T-cell (primary cell): ENCODE measurements around the gene PLAAT5. TPM values are rescaled to one million over a fixed set of nuclear protein-coding genes. Genes with fewer than 3 reads are reported as not detected.
A peak's percentile ranks its signal among the peaks of the same experiment; 100 is the strongest.

Experiments
- ATAC-seq, 4 experiments: fragments of 200-7000 bp in 3 of 4; fragments of 150-1000 bp in 1 of 4; cut with Tn5 transposase; replicated peaks in 1 of 4; 1 replicate in 3 of 4; 2 replicates in 1 of 4; pipeline ENCODE4 v1.10.0; 2021; ENCODE audit warnings: moderate library complexity in 3 of 4, mild to moderate bottlenecking in 2 of 4, moderate number of reproducible peaks in 1 of 4
- CTCF ChIA-PET, 2 donors: fragments of 300-600 bp; sonication (Branson Sonifier 250); formaldehyde crosslinking; loops; one replicate each; lab custom pipeline; 2022; ENCODE audit warnings: antibody characterized with exemption in 2 of 2; lab: Charles Lee
- POLR2A ChIA-PET, 2 donors: fragments of 300-600 bp; sonication (Branson Sonifier 250); formaldehyde crosslinking; loops; one replicate each; lab custom pipeline; 2022; ENCODE audit warnings: antibody characterized with exemption in 2 of 2; lab: Charles Lee
- DNase-seq, 35 experiments: peaks; one replicate each; pipeline versions ENCODE4 v3.0.0 to v3.0.0-alpha.2; 2013 to 2023
- H3K27ac ChIP-seq: one replicate; pipeline ENCODE4 v1.5.1; 2013; ENCODE audit warnings: low read length
- H3K27me3 ChIP-seq, 2 experiments: replicated peaks in 1 of 2; 1 replicate in 1 of 2; 2 replicates in 1 of 2; pipeline versions ENCODE4 v1.6.1 to v1.7.0; 2013; ENCODE audit warnings: low read length in 1 of 2, mixed read lengths in 1 of 2; ENCODE audit not compliant: control insufficient read depth in 2 of 2, insufficient read depth in 2 of 2; ENCODE audit errors: extremely low read depth in 1 of 2
- H3K36me3 ChIP-seq, 2 donors: 1 replicate in 1 of 2; 2 replicates in 1 of 2; pipeline versions ENCODE4 v1.6.1 to v1.7.0; 2013; ENCODE audit warnings: low read length in 1 of 2; ENCODE audit not compliant: control insufficient read depth in 2 of 2, insufficient read depth in 1 of 2; ENCODE audit errors: extremely low read depth in 1 of 2
- H3K4me1 ChIP-seq, 2 experiments: 1 replicate in 1 of 2; 2 replicates in 1 of 2; pipeline versions ENCODE4 v1.6.1 to v1.7.0; 2013; ENCODE audit warnings: low read length in 2 of 2, mixed read lengths in 1 of 2; ENCODE audit not compliant: insufficient read depth in 2 of 2, control insufficient read depth in 1 of 2; ENCODE audit errors: extremely low read depth in 1 of 2
- H3K4me3 ChIP-seq, 2 donors: 1 replicate in 1 of 2; 2 replicates in 1 of 2; pipeline versions ENCODE4 v1.5.1 to v1.7.0; 2013; ENCODE audit warnings: mild to moderate bottlenecking in 2 of 2, low read length in 1 of 2, moderate library complexity in 1 of 2; ENCODE audit not compliant: control insufficient read depth in 1 of 2; ENCODE audit errors: extremely low read depth in 1 of 2
- H3K9me3 ChIP-seq: 2 replicates; pipeline ENCODE4 v1.7.0; 2013
- H3K27ac Mint-ChIP-seq, 2 donors: one replicate each; pipeline ENCODE4 v1.8.0; 2020 to 2021; ENCODE audit warnings: mild to moderate bottlenecking in 2 of 2, mixed read lengths in 2 of 2
- H3K27me3 Mint-ChIP-seq, 2 donors: one replicate each; pipeline ENCODE4 v1.8.0; 2021 to 2022; ENCODE audit warnings: mixed read lengths in 2 of 2
- H3K36me3 Mint-ChIP-seq: one replicate; pipeline ENCODE4 v1.8.0; 2021; ENCODE audit warnings: mixed read lengths
- H3K4me1 Mint-ChIP-seq, 3 donors: one replicate each; pipeline ENCODE4 v1.8.0; 2020 to 2022; ENCODE audit warnings: mixed read lengths in 3 of 3, mild to moderate bottlenecking in 1 of 3
- H3K4me3 Mint-ChIP-seq, 3 donors: one replicate each; pipeline ENCODE4 v1.8.0; 2020 to 2022; ENCODE audit warnings: mild to moderate bottlenecking in 3 of 3, mixed read lengths in 3 of 3, moderate library complexity in 3 of 3
- H3K9me3 Mint-ChIP-seq, 3 donors: one replicate each; pipeline ENCODE4 v1.8.0; 2020 to 2022; ENCODE audit warnings: mixed read lengths in 3 of 3
- WGBS: methylation state at CpG from one replicate; pipeline ENCODE4 v1.1.5; 2013; ENCODE audit warnings: missing lambda C conversion rate; ENCODE audit not compliant: insufficient coverage; 5-methylcytosine and 5-hydroxymethylcytosine counted together
- total RNA-seq, 35 experiments: library from RNA in 6 of 35; stranded (reverse) in 6 of 35; fragments of 120-200 nt in 1 of 35; gene quantifications; one replicate each; pipeline versions ENCODE4 v1.2.1 to v1.2.4 and lab custom pipeline; 2013 to 2026

Gene PLAAT5
- total RNA-seq, 5 donors from 2014 or later (not counting 1 experiment from before 2014, with no cell fraction given), result 0.16 to 0.32 (median 0.23) TPM; not detected in 2

DNA sequence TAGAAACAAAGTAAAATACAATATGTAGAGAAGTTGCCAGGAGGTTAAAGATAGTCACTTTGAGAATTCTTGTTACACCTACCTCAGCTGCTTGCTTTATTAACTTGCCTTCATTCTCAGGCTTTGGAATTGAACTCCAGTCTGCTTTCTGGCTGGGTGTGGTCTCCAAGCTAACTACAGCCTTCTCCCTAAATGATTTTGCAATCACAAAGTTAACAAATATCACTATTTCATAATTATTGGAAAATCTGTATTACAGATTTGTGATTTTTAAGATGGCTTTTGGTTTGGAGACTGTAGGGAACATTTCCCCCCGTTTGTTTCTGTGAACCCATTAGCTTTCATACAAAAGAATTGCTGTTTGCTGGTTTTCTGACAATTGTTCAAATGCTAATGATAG, 2.2 kb downstream of the PLAAT5 start:
- H3K36me3 Mint-ChIP-seq, result peaks cover 3% of the 10 kb centered on the region
- ATAC-seq (no peak), DNase-seq (no peak)
- Histone ChIP-seq H3K27ac (no peak overlapping the region), H3K4me3 (no peak overlapping the region), H3K9me3 (no peaks in the 10 kb centered on the region), H3K27me3 (peaks cover 0 to 10% of the 10 kb centered on the region in 2 experiments), H3K36me3 (no peaks in the 10 kb centered on the region), H3K4me1 (peaks cover 3 to 9% of the 10 kb centered on the region in 2 experiments)
- peaks cover 4 to 17% of the 10 kb centered on the region in 2 donors for H3K27me3 Mint-ChIP-seq
- no peak overlapping the region for H3K27ac Mint-ChIP-seq
- no peak overlapping the region for H3K4me3 Mint-ChIP-seq
- ChIA-PET CTCF (interaction anchor here (0.5 to 0.6 kb wide), 2 partner anchors 149 to 250 kb away, joined by 6 to 7 read pairs; no protein-coding TSS in a partner anchor), POLR2A (no interaction called here)
- WGBS, result no CpG with 5 or more reads among the region's 1 CpG
- peaks cover 11 to 18% (median 15%) of the 10 kb centered on the region in 3 donors for H3K4me1 Mint-ChIP-seq
- peaks cover 0 to 20% (median 12%) of the 10 kb centered on the region in 3 donors for H3K9me3 Mint-ChIP-seq

DNA sequence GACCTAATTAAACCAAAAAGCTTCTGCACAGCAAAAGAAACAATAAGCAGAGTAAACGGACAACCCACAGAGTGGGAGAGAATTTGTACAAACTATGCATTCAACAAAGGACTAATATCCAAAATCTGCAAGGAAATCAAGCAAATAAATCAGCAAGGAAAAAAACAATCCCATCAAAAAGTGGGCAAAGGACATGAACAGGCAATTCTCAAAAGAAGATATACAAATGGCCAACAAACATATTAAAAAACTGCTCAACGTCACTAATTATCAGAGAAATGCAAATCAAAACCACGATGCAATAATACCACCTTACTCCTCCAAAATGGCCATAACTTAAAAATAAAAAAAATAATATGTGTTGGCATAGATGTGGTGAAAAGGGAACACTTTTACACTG, 5.2 kb downstream of the PLAAT5 start:
- ChIA-PET POLR2A (no interaction called here), CTCF (no interaction called here)
- Mint-ChIP-seq H3K9me3 (peaks cover 0 to 20% (median 14%) of the 10 kb centered on the region in 3 donors), H3K36me3 (peaks cover 3% of the 10 kb centered on the region), H3K27ac (no peak overlapping the region), H3K4me1 (peaks cover 0 to 3% (median 0%) of the 10 kb centered on the region in 3 donors), H3K4me3 (no peak overlapping the region), H3K27me3 (peaks cover 0 to 3% of the 10 kb centered on the region in 2 donors)
- Histone ChIP-seq H3K9me3 (no peaks in the 10 kb centered on the region), H3K27me3 (peaks cover 0 to 10% of the 10 kb centered on the region in 2 experiments), H3K36me3 (no peaks in the 10 kb centered on the region), H3K4me1 (peaks cover 0 to 4% of the 10 kb centered on the region in 2 experiments), H3K4me3 (no peak overlapping the region), H3K27ac (no peak overlapping the region)
- WGBS, result no CpG with 5 or more reads among the region's 3 CpGs
- DNase-seq, result no peak
- ATAC-seq, result no peak

DNA sequence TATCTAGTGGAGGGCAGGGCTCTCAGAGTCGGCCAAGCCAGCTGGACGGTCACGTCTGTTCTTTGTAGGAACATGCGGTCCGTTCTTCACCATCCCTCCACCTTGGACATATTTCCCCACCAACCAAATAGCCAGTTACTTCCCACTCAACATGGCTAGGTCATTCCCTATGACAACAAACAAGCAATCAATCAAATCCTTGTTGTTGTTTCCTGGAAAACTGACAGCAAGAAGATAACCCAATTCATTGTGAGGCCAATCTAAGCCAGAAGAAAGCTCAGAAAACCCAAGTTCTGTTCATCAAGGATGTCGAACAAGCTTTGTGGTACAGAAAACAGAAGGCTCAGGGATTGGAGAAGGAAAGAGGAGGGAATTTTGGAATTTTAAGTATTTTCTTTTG, 10.9 kb downstream of the PLAAT5 start:
- H3K27ac ChIP-seq, result no peak overlapping the region
- H3K27me3 Mint-ChIP-seq, result peaks cover 0 to 5% of the 10 kb centered on the region in 2 donors
- 97% methylated on average over 5 of the region's 6 CpGs for WGBS
- peaks cover 0 to 3% of the 10 kb centered on the region in 2 experiments for H3K27me3 ChIP-seq
- no peak overlapping the region for H3K27ac Mint-ChIP-seq
- DNase-seq (no peak), ATAC-seq (no peak)
- no peaks in the 10 kb centered on the region for H3K4me1 Mint-ChIP-seq
- H3K4me3 Mint-ChIP-seq, result no peak overlapping the region
- CTCF ChIA-PET, result interaction anchor here (0.6 to 4.3 kb wide), 6 partner anchors 11 to 287 kb away, joined by 3 to 108 read pairs (median 4); partner anchors contain the start of gene PLAAT5 (in 1 of the 2)
- peaks cover 3% of the 10 kb centered on the region for H3K36me3 Mint-ChIP-seq
- H3K9me3 Mint-ChIP-seq, result peaks cover 6 to 17% (median 15%) of the 10 kb centered on the region in 3 donors
- POLR2A ChIA-PET, result no interaction called here
- no peak overlapping the region for H3K4me3 ChIP-seq
- no peaks in the 10 kb centered on the region for H3K36me3 ChIP-seq
- no peaks in the 10 kb centered on the region for H3K4me1 ChIP-seq
- no peaks in the 10 kb centered on the region for H3K9me3 ChIP-seq

DNA sequence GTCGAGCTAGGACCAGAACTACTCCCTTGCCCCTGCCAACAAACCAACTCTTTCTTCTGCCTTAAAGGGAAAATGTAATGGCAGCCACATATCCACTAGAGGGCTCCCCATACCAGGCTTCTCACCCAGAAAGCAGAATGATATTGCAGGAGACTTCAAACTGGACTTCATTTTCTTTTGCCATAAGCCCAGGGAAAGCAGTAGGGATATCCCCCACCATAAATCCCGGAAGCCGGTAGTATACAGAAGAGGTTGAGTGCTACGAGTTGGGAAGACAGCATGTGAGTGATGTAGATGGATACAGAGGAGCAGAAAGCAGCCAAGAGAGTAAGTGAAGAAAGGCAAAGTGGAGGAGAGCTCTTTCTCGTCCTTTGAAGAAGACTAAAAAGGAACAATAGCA, 12.1 kb downstream of the PLAAT5 start:
- Mint-ChIP-seq H3K4me3 (no peak overlapping the region), H3K36me3 (no peaks in the 10 kb centered on the region)
- 60% methylated on average over 1 of the region's 5 CpGs for WGBS

DNA sequence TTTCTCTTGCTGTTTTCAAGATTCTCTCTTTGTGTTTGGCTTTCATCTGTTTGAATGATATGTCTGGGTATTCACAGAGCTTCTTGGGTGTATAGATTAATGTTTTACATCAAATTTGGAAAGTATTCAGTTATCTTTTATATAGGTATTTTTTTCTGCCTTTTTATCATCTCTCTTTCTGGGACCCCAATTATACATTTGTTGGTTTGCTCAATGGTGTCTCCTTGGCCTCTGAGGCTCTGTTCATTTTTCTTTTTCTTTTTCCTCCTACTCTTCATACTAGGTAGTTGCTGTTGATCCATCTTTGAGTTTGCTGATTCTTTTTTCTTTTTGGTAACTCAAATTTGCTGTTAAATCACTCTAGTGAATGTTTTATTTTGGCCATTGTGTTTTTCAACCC, 14.3 kb downstream of the PLAAT5 start:
- H3K36me3 ChIP-seq, result no peaks in the 10 kb centered on the region
- no peak overlapping the region for H3K4me3 ChIP-seq
- DNase-seq (no peak), ATAC-seq (no peak)
- H3K36me3 Mint-ChIP-seq, result no peaks in the 10 kb centered on the region
- peaks cover 6 to 13% (median 12%) of the 10 kb centered on the region in 3 donors for H3K9me3 Mint-ChIP-seq
- H3K4me1 ChIP-seq, result no peaks in the 10 kb centered on the region
- no peak overlapping the region for H3K27ac Mint-ChIP-seq
- H3K4me1 Mint-ChIP-seq, result no peaks in the 10 kb centered on the region
- CTCF ChIA-PET, result interaction anchor here in 1 of 2 donors (0.7 kb wide), 1 partner anchor 398 kb away, joined by 3 read pairs; no protein-coding TSS in a partner anchor
- H3K27me3 ChIP-seq, result peaks cover 0 to 6% of the 10 kb centered on the region in 2 experiments
- POLR2A ChIA-PET, result no interaction called here
- no peak overlapping the region for H3K4me3 Mint-ChIP-seq
- H3K9me3 ChIP-seq, result no peaks in the 10 kb centered on the region
- H3K27ac ChIP-seq, result no peak overlapping the region
- H3K27me3 Mint-ChIP-seq, result peaks cover 3 to 4% of the 10 kb centered on the region in 2 donors

More for the DNA sequence above, 12.1 kb downstream of the PLAAT5 start:
- Mint-ChIP-seq H3K4me1 (no peaks in the 10 kb centered on the region), H3K27me3 (peaks cover 0 to 2% of the 10 kb centered on the region in 2 donors), H3K27ac (no peak overlapping the region), H3K9me3 (peaks cover 6 to 10% (median 8%) of the 10 kb centered on the region in 3 donors)
- ATAC-seq, result peak; percentile 52 to 61 (median 58)
- POLR2A ChIA-PET, result no interaction called here
- Histone ChIP-seq H3K27ac (no peak overlapping the region), H3K9me3 (no peaks in the 10 kb centered on the region), H3K27me3 (peaks cover 0 to 3% of the 10 kb centered on the region in 2 experiments), H3K4me3 (no peak overlapping the region), H3K36me3 (no peaks in the 10 kb centered on the region), H3K4me1 (no peaks in the 10 kb centered on the region)
- CTCF ChIA-PET, result interaction anchor here (0.5 to 4.3 kb wide), 14 partner anchors 13 to 259 kb away, joined by 3 to 108 read pairs (median 4); no protein-coding TSS in a partner anchor
- peak in 34 of 35 experiments; percentile 8 to 77 (median 42) for DNase-seq

DNA sequence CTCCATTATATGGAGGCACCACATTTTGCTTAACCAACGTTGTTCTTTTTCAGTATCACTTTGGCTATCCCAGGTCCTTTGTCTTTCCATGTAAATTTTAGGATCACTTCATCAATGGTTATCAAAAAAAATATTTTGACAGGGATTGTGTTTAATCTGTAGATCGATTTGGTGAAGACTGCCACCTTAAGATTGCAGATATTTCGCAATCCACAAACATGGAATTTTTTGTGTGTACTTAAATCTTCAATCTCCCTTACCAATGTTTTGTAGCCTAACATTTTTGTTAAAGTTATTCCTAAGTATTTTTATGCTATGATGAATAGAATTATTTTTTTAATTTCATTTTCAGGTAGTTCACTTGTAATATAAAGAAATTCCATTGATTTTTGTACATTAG, 18.6 kb downstream of the PLAAT5 start:
- H3K4me3 Mint-ChIP-seq, result no peak overlapping the region
- Histone ChIP-seq H3K9me3 (no peaks in the 10 kb centered on the region), H3K4me3 (no peak overlapping the region), H3K27ac (no peak overlapping the region), H3K4me1 (no peaks in the 10 kb centered on the region), H3K36me3 (no peaks in the 10 kb centered on the region), H3K27me3 (peaks cover 2 to 9% of the 10 kb centered on the region in 2 experiments)
- no peak for DNase-seq
- H3K9me3 Mint-ChIP-seq, result peaks cover 10 to 39% (median 25%) of the 10 kb centered on the region in 3 donors
- H3K27ac Mint-ChIP-seq, result no peak overlapping the region
- no peaks in the 10 kb centered on the region for H3K4me1 Mint-ChIP-seq
- ChIA-PET CTCF (no interaction called here), POLR2A (no interaction called here)
- WGBS, result no CpG with 5 or more reads among the region's 3 CpGs
- no peak for ATAC-seq
- peaks cover 3% of the 10 kb centered on the region for H3K36me3 Mint-ChIP-seq
- H3K27me3 Mint-ChIP-seq, result peaks cover 3 to 8% of the 10 kb centered on the region in 2 donors
